Amygdala (tissue), 56 donors: ENCODE data around the gene MLLT1.
A peak's percentile ranks its signal among the peaks of the same experiment; 100 is the strongest.

Source experiments
- DNase-seq, 56 donors: peaks; one replicate each; lab custom pipeline; 2025; lab: John Stamatoyannopoulos, UW

Gene MLLT1

DNA sequence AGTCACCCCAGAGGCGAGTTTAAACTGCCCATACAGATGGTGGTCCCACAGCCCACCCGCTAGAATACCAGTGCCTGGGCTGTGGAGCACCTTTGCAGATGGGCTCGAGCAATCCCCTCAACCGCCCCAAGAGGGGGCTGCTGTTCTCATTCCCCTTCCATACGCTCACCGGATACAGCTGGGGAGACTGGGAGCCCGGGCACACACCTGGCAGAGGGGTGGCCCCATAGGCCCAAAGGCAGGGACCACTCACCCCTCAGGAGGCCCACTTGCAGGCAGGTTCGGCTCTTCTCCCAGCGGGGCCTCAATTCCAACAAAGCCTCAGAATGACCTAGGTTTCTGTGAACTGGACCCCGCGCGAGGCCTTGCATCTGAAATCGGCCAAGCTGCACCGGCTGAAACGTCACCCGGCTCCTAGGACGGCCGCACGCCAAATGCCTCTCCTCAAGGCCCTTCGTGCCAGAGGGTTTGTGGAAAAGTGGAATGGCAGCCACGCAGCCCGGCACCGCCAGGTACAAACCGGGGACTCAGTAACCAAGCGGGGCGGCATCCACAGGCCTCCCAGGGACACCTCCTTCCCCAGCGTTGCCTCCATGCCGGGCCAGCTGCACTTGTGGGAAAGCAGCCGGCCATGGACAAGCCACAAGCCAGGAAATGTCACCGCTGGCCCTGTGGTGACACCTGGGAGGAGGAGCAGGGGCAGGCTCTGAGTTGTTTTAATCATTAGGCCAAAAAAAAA is 18.7 kb downstream of the MLLT1 start:
- DNase-seq: peak in 4 of 56 donors; percentile 14 to 16 (median 16)

DNA sequence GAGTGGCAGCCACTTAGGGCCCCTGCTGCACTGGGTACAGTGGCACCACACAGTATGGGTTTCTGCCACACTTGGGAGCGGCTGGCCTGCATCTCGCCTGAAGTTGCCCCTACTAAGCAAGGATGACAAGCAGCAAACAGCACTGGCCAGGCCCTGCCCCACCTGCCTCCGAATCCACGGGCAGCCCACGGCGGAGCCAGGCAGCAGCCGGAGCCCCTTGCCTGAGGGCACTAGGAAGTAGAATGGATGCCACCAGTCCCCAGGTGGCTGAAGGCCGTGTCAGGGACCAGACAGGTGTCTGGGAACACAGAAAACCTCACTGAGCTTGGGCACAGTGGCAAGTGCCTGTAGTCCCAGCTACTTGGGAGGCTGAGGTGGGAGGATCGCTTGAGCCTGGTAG is 19.4 kb downstream of the MLLT1 start:
- no peak for DNase-seq

GRCh38 chr19:6259312-6259861 is 20.4 kb downstream of the MLLT1 start:
- DNase-seq: peak in 4 of 56 donors; percentile 10 to 21 (median 16)

- DNase-seq: no peak
Measured at GRCh38 chr19:6258812-6259311, 20.9 kb downstream of the MLLT1 start.

DNA sequence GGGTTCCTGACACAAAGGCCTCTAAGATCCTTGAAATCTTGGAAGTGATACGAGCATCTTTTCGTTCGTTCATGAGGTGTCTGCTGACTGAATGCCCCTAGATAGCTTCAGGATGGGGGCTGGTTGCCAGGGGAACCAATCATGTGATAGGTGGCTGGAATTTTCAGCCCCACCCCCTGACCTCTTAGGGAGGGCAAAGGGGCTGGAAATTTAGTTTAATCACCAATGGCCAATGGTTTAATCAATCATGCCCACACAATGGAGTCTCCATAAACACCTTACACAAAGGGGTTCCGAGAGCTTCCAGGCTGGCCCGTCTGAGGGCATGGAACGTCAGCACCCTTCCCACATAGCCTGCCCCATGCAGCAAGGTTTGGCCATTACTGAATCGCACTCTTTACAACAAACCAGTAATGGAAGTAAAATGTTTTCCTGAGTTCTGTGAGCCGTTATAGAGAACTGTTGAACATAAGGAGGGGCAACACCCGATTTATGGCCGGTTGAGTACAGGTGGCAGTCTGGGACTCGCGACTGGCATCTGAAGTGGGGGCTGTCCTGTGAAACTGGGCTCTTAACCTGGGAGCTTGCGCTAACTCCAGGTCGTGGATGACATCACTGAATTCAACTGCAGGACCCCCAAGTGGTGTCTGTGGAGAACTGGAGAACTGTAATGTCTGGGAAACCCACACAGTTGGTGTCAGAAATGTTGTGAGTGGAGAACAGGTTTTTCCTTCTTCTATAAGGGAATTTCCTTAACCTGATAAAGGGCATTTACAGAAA is 25.6 kb downstream of the MLLT1 start:
- no peak for DNase-seq

DNA sequence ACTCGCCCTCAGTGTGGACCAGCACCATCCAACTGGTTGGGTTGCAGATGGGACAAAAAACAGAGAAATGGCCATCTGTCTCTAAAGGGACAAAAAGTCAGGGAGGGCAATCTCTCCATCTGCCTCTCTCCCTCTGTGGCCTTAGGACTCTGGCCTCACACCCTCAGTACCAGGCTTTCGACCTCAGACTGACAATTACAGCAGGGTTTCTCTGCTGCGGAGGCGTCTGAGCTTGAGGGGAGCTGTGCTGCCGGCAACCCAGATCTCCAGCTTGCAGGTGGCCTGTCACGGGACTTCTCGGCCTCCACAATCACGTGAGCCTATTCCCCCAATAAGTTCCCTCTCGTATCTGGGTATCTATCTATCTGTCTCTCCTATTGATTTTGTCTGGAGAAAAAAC is 27.7 kb downstream of the MLLT1 start:
- DNase-seq: no peak

DNA sequence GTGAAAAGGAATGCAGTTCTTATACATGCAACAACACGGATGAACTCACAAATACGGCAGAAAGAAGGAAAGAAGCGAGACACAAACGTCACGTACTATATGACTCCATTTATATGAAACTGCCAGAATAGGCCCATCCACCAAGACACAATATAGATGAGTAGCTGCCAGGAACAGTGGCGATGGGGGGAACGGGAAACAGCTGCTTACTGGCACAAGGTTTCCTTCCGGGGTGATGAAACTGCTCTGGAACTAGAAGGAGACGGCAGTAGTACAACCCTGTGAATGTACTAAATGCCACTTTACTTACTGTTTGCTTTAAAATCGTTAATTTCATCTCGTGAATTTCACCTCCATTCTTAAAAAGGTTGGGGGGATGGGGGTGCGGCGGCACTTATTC is 28.9 kb downstream of the MLLT1 start:
- DNase-seq: no peak

- no peak for DNase-seq
Measured at GRCh38 chr19:6250024-6250615, 29.7 kb downstream of the MLLT1 start.

- DNase-seq: peak in 21 of 56 donors; percentile 7 to 57 (median 28)
Measured at GRCh38 chr19:6249296-6249695, 30.5 kb downstream of the MLLT1 start.

DNA sequence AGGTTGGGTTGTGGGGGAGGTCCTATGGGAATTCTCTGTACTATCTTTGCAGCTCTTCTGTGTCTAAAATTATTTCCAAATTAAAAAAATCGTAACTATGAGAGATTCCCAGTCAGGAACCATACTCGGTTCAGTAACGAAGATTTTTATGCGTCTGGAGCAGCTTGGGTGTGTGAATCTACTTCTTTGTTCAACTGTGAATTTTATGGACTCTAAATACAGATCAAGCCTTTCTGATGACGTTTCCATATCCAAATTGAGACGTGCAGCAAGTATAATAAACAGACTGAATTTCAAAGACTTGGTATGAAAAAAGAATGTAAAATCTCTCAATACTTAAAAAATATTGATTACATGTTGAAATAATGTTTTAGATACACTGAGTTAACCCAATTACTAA is 30.9 kb downstream of the MLLT1 start:
- DNase-seq: no peak

GRCh38 chr19:6248341-6248740 is 31.4 kb downstream of the MLLT1 start:
- no peak for DNase-seq

DNA sequence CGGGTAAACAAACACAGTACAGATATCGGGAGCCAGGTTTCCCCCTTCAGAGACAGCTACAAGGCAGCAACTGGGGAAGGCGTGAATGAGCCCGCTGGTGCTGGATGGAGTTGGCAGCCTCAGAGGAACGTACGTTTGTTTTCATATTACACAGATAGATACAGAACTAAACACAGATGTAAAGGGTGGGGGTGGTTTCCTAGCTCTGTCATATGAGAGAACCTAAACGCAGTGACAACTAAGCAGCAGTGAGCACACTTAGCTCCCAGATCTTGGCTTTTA is 32.8 kb downstream of the MLLT1 start:
- DNase-seq: no peak

DNA sequence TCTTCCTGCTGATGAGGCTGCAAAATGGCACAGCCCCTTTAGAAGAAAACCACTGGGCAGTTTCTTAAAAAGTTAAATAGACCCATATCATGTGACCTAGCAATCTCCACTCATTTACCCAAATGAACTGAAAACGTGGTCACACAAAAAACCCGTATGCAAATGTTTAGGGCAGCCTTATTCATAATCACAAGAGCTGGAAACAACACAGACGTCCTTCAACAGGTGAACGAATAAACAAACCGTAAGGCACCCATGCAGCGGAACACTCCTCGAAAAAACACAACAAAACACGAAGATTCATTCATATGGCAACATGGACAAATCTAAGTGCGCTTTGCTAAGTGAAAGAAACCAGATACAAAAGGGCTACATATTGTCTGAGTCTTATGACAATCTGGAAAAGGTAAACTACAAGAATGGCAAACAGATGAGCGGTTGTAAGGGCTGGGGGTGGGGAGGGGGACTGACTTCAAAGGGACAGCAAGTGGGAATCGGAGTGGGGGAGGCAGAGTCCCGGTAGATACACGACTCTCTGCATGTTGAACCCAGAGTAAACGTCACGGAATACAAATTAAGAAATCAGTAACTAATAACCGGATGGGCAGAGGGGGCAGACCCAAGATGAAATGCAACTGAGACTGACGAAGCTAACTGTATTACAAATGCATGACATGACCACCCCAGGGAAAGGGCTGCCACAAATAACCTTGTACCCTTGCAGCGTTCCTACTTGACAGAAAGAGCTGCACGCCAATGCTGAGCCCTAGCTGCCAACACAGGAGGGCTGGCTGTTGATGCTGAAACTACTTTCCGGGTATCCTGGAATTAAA is 33.4 kb downstream of the MLLT1 start:
- no peak for DNase-seq

DNA sequence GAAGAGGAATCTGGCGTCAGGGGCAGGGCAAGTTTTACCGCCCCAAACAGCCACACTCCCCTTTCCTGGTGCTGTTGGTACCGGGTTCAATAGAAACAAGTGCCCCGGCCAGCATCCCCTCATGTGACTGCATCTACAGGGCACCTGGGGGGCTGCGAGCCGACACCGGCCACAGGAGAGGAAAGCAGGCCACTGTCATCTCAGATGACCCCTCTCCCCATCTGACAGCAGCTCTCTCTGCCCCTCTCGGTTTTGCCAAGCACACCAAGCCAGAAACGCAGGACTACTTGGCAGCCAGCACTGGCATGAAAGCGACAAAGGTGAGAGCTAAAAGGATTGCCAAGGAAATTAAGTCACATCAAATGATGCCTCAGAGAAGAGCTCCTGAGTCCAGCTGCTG is 37.1 kb downstream of the MLLT1 start:
- no peak for DNase-seq

DNA sequence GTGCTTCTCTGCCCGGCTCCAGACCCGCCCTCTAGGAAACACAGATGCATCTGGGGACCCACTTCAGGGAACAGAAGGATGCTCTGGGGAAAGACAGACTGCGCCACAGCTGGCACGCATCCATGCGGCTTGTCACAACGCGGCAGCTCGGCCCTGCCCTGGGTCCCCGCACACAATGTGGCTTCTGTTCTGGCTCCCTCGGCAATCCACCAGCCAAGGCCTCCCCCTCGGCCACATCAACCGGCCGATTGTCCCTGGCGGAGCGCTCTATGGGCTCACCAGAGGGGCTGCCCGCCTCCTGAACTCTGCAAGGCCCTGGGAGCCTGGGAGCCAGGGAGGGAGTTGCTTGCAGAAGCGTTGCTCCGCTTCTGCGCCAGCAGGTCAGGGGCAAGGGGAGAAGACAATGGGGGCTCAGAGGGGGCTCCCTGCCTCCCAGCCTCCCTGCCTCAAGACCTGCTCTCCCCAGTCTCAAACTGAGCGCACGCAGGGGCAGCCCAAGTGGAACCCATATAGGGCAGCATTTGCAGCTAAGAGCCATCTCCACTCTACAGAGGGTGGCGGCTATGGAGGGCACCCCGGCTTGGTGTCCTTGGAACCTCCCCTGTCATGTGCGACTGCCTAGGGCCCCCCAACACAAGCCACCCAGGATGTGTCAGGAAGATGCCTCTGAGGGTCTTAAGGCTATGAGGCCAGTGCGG is 37.9 kb downstream of the MLLT1 start:
- peak in 55 of 56 donors; percentile 49 to 96 (median 87) for DNase-seq

- DNase-seq: peak in 1 of 56 donors; percentile 25
Measured at GRCh38 chr19:6241056-6241455, 38.7 kb downstream of the MLLT1 start.

- peak in 1 of 56 donors; percentile 24 for DNase-seq
Measured at GRCh38 chr19:6239871-6240676, 39.7 kb downstream of the MLLT1 start.

- peak in 2 of 56 donors; percentile 16 to 36 for DNase-seq
Measured at GRCh38 chr19:6239401-6239844, 40.4 kb downstream of the MLLT1 start.
